ENCODE results near the gene GALNS.
"Not testable (repeated sequence)": the region's sequence is repeated elsewhere in the genome, so short reads cannot be mapped to it uniquely, and the experiment has no call there.

Gene GALNS

GRCh38 chr16:88806491-88807111 is 50.1 kb downstream of the GALNS start:
- no peak for DNase-seq

DNA sequence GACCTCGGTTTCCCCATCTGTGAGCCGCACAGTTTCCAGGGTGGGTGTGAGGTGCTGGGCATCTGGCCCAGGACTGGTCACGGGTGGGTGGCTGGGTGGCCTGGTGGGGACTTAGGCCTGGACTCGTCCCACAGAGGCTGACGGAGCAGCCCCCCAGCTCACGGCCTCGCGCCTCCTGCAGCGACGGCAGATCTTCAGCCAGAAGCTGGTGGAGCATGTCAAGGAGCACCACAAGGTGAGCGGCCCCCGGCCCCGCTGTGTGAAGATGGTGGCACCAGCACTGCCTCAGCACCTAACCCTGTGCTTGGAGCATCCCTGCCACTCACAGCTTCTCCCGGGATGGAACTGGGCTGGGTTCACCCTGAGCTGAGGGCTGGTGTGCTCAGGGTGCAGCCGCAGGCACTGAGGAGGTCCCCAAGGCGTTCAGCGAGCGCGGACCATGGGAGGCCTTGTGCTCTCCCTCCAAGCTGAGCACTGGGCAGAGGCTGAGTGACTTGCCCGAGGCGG is 50.8 kb downstream of the GALNS start:
- DNase-seq, result no peak

DNA sequence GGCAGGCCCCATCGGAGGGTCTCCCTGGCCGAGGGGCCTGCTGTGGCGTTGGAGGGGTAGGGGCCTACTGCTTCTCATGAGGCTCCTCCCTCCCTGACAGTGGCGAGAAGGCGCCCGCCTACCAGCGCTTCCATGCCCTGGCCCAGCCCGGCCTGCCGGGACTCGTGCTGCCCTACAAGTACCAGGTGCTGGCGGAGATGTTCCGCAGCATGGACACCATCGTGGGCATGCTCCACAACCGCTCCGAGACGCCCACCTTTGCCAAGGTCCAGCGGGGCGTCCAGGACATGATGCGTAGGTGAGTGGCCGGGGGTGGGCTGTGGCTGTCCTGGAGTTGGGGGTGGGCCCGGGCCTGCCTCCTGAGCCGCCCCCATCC is 51.4 kb downstream of the GALNS start:
- DNase-seq, result no peak

DNA sequence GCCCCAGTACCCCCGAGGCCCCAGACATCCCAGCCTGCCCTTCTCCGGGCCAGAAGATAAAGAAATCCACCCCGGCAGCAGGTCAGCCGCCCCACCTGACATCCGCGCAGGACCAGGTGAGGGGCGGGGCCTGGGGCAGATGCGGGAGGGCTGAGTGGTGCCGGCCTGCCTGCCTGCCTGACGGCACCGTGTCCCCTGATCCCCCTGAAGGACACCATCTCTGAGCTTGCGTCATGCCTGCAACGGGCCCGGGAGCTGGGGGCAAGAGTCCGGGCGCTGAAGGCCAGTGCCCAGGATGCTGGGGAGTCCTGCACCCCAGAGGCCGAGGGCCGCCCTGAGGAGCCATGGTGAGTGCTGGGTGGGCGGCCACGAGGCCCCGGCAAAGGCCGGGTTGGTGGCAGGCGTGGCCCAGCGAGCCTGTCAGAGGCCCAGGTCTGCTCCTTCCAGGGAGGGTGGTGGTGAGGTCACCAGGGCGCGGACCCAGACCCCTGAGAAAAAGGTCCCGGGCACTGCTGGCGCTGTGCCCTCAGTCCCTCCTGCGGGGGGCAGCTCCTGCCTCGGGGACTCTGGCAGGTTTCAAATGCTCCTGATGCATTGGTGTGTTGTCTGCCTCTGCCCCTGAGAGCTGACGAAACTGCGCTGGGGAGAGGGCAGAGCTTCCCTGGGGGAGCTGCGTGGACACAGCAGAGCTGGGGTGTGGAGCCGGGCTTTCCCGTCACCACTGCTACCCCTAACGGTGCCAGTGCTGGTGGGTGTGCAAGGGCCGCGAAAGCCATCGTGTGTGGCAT is 52.0 kb downstream of the GALNS start:
- DNase-seq, result peak in 3 of 56 donors; percentile 5 to 26 (median 12)

GRCh38 chr16:88804173-88804551 is 52.6 kb downstream of the GALNS start:
- no peak for DNase-seq

GRCh38 chr16:88803264-88803987 is 53.3 kb downstream of the GALNS start, which contains the start of gene CDT1:
CDT1 (plus strand) TSS chr16:88803789; CDS start chr16:88803832, 43 bp downstream.
- DNase-seq, result peak in 46 of 56 donors; percentile 29 to 84 (median 64)

DNA sequence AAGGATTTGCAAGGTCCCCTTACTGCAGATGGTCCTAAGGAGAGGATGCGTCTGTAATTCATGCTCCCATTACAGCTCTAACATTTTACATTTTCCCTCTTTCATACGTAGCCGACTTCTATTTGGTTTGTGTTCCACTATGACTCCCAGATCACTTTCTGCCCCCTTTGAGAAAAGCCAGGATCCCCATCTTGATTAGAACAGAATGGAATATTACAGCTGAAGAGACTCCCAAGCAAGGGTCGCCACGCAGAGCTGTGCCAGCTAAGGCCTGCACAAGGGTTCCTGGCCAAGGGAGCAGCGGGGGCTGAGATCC is 56.5 kb downstream of the GALNS start:
- DNase-seq, result no peak

GRCh38 chr16:88799569-88800276 is 57.0 kb downstream of the GALNS start:
- no peak for DNase-seq

DNA sequence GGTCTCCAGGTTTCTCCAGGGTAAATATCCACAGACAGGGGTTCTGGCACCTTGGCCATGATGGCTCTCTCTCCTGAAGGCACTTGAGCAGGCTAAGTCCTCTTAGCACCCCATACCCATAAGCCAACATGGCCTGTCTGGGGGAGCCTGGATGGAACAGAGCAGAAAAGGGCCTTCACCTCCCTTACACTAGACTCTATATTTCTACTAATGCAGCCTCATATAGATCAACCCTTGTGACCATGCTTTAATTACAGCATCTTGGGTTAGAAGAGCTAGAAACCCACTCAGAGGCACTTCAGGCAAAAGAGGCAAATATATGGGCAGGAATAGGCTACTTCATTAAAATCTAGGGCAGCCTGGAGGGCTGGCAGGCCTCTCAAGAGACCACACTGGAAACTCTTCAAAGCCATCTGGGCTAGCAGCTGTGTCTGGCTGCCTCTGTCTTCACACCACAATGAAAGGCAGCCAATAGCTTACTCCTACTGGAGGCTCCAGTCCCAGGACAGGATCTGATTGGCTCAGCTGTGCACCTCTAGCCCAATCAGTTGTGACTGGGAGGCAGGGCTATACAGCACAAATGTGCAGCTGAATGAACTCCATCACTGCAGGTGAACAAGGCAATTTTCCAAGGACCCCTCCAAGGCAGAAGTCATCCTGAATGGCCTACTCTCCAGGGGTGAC is 57.8 kb downstream of the GALNS start:
- no peak for DNase-seq

DNA sequence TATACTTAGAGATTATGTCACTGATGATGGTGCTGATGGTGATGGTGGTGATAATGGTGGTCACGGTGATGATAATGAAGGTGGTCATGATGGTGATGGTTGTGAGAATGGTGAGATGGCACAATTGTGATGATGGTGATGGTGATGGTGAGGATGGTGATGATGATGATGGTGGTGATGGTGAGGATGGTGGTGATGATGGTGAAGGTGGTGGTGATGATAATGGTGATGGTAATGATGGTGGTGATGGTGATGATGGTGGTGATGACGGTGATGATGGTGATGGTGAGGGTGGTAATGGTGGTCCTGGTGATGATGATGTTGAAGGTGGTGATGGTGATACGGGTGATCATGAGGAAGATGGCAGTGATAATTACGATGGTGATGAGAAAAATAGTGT is 58.7 kb downstream of the GALNS start:
- DNase-seq, result no peak

- DNase-seq, result no peak
Measured at GRCh38 chr16:88796278-88796677, 60.5 kb downstream of the GALNS start.

- DNase-seq, result no peak
Measured at GRCh38 chr16:88793251-88793954, 63.3 kb downstream of the GALNS start.

DNA sequence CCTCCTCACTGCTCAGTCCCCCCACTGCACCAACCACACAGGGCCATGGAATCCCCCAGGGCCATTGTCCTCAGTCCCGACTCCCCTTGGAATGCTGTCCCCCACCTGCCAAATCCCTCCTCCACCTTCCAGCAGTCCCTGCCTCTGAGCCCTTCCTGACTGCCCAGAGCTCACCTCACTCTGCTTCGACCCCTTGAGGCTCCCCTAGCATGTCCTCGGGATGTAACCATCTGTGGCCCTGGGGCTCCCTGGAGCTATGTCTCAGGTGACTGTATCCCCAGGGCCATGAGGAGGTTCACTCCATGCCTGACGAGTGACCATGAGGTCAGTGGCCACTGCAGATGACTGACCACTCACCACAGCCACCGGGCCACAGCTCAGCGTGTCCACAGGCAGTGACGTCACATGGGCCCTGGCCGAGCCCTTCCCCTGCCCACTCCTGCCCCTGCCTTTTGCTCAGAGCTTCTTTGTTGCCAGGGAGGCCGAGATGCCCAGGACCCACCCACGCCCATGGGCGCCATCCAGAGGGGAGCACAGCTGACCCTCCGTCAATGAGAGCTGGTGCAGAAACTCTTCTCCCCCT is 64.0 kb downstream of the GALNS start:
- DNase-seq, result no peak

DNA sequence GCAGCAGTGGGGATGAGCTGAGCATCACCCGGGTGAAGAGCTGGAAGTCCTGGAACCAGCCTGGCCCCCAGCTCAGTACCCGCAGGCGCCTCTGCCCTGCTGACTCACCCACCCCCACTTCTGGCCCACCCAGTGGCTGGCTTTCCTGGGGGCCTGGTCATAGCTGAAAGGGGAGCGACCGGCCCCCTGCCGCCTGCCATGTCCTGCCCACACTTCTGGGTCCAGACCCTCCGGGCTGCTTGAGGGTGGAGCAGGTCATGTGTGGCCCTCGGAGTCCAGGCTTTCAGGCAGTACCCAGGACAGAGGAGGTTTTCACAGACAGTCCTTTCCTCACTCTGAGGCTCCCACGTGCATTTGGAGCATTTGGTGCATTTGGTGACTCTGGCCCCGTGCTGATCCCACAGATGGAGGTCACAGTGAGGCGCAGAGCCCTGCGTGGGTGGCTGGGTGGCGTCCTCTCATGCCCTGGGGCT is 64.6 kb downstream of the GALNS start:
- no peak for DNase-seq

DNA sequence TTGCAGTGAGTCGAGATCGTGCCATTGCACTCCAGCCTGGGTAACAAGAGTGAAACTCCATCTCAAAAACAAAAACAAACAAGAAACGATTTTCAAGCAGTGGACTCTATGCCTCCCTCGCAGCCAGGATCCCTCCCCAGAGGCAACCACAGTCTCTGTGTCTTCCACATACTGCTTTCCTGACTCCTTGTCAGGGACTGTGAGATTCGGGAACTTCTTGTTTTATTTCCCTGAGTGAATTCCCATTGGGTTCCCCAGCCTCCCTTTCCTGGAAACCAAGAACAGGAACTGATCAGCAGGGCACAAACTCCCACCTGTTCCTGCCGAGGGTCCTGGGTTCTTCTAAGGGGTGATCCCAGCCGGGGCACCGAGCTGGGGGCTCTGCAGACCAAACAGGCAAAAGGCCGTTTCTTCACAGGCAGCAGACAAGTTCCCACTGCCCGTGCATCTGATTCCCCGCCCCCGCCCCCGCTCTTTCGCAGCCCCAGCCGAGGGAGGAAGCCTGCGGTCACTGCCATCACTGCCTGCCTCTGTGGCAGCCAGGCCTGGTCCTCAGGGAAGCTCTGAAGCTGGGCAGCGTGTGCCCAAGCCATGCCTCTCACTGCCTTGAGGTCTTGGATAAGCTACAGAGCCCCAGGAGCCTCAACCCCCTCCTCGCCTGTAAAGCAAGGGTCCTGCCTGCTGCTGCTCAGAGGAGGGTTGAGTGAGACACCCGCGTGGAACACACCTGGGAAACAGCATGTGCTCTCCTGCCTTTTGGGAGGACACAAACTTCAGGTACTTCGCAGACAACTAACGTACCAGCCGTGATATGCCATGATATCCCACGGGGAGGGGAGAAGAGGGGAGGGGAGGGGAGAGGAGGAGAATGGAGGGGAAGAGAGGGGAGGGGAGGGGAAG is 66.2 kb downstream of the GALNS start:
- DNase-seq, result peak in 2 of 56 donors; percentile 35 to 39

DNA sequence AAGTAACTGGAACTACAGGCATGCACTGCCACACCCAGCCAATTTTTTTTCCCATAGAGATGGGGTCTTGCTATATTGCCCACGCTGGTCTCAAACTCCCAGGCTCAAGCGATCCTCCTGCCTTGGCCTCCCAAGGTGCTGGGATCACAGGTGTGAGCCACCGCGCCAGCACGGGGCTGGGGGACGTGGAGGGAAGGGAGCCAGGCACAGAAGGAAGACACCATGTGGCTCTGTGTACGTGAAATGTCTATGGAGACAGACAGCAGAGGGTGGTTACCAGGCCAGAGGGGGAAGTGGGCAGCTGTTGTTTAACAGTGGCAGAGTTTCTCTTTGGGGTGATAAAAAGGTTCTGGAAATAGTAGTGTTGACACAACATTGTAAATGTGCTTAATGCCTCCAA is 67.2 kb downstream of the GALNS start:
- DNase-seq, result peak in 1 of 56 donors; percentile 21

DNA sequence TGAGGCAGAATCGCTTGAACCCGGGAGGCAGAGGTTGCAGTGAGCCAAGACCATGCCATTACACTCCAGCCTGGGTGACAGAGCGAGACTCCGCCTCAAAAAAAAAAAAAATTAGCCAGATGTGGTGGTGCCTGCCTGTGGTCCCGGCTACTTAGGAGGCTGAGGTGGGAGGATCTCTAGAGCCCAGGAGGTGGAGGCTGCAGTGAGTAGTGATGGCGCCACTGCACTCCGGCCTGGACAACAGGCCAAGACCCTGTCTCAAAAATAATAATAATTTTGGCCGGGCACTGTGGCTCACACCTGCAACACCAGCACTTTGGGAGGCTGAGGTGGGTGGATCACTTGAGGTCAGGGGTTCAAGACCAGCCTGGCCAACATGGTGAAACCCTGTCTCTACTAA is 68.0 kb downstream of the GALNS start:
- DNase-seq, result not testable (repeated sequence)

DNA sequence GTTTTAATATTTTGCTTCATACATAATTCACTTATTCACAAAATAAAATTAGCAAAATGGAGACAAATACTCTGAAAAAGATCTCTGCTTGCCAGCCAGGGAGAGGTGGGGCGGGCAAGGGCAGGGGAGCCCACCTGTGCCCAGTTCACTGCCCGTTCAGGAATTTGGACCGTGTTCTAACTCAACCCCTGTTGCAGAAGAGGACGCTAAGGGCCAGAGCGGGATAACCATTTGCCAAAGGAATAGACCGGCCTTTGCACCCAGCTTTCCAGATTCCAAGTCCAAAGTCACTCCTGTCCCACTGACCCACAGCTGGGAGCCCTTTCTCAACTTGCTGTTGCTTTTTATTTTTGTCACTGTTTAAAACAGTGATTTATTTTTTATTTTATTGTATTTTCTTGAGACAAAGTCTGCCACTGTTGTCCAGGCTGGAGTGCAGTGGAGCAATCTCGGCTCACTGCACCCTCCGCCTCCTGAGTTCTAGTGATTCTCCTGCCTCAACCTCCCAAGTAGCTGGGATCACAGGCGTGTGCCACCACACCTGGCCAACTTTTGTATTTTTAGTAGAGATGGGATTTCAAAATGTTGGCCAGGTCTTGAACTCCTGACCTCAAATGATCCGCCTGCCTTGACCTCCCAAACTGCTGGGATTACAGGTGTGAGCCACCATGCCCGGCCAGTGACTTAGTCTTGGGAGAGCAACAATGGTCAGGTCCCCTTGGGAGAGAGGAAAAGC is 69.0 kb downstream of the GALNS start:
- DNase-seq, result no peak

Measured in amygdala (tissue), 56 donors.